Fibroblast of pulmonary artery (primary cell): ENCODE data around the gene HRNR.
A peak's percentile ranks its signal among the peaks of the same experiment; 100 is the strongest.

ENCODE experiments used
- DNase-seq: peaks from one replicate; pipeline ENCODE4 v3.0.0-alpha.2; 2010; ENCODE audit warnings: low read depth
- H3K4me3 ChIP-seq: replicated peaks from 2 replicates; pipeline ENCODE4 v1.5.1; 2011; ENCODE audit warnings: low read depth, mild to moderate bottlenecking, control low read depth, low read length, moderate library complexity
- CTCF ChIP-seq: IDR thresholded peaks from 2 replicates; pipeline ENCODE4 v1.5.1; 2011; ENCODE audit warnings: mild to moderate bottlenecking, control low read depth, low read length, inconsistent platforms; ENCODE audit errors: missing control alignments

Gene HRNR

GRCh38 chr1:152198982-152199381 lies 25.0 kb downstream of the HRNR start:
- TF ChIP-seq CTCF = no peak
- DNase-seq = no peak
- no peak overlapping the region for H3K4me3 ChIP-seq

- TF ChIP-seq CTCF = no peak
- no peak overlapping the region for H3K4me3 ChIP-seq
- no peak for DNase-seq
These were observed 26.5 kb downstream of the HRNR start for GRCh38 chr1:152197361-152197941.

- no peak overlapping the region for H3K4me3 ChIP-seq
- DNase-seq = no peak
- TF ChIP-seq CTCF = no peak
These were observed 32.3 kb downstream of the HRNR start for GRCh38 chr1:152191711-152192110.

- DNase-seq = no peak
- no peak overlapping the region for H3K4me3 ChIP-seq
- no peak for TF ChIP-seq CTCF
These were observed 32.7 kb downstream of the HRNR start for GRCh38 chr1:152191260-152191659.

GRCh38 chr1:152190589-152190988 lies 33.4 kb downstream of the HRNR start:
- no peak for TF ChIP-seq CTCF
- peak; percentile 66 for DNase-seq
- H3K4me3 ChIP-seq = no peak overlapping the region

GRCh38 chr1:152189657-152190442 lies 34.1 kb downstream of the HRNR start:
- DNase-seq = peak; percentile 75
- peak; percentile 74 for TF ChIP-seq CTCF
- H3K4me3 ChIP-seq = peak overlapping the region; percentile 58
